NCI-H526 treated with DMSO at 0.1 percent for 48 hours (cell line): ENCODE data around the gene SEMA3E.
"Not testable (repeated sequence)": the region's sequence is repeated elsewhere in the genome, so short reads cannot be mapped to it uniquely, and the experiment has no call there.

ENCODE experiments used
- DNase-seq: peaks from one replicate; lab custom pipeline; 2025; lab: John Stamatoyannopoulos, UW

Gene SEMA3E

DNA sequence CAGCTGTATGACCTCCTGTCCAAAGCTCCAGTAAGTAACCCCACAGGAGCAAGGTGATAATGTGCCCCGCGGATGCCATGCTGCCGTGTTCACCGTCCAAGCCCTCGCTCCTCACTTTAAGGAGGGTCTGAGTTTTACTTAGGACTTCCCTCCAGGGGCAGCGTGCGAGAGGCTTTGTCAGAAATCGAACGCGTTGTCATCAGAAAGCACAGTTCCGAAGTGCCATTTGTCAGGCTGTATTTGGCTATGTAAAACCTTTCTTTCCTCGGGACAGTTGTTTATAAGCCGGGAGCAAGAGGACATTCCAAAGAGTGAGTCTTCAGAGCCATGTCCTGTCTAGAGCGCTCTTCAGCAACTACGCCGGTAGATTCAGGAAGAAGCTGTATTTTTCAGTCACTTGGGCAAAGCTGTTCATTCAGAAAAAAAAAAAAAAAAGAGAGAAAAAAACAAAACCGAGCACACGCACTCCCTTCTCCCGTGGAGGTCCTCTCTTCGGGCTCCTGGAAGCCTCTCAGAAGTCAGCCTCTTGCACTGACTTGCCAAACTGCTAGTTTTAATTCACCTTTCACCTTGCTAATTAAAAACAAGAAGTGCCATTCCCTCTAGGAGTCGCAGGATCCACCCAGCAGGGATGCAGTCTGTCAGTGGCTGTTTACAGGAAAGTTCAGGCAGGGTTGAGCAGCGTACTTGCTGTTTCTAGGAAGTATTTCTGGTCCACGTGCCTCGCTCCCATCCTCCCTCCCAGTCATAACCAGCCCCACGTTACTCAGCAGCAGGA, at the start of gene SEMA3E:
Gene SEMA3E, minus strand, starts transcription at position 676 of the 778 bp plus-strand sequence.
- no peak for DNase-seq

DNA sequence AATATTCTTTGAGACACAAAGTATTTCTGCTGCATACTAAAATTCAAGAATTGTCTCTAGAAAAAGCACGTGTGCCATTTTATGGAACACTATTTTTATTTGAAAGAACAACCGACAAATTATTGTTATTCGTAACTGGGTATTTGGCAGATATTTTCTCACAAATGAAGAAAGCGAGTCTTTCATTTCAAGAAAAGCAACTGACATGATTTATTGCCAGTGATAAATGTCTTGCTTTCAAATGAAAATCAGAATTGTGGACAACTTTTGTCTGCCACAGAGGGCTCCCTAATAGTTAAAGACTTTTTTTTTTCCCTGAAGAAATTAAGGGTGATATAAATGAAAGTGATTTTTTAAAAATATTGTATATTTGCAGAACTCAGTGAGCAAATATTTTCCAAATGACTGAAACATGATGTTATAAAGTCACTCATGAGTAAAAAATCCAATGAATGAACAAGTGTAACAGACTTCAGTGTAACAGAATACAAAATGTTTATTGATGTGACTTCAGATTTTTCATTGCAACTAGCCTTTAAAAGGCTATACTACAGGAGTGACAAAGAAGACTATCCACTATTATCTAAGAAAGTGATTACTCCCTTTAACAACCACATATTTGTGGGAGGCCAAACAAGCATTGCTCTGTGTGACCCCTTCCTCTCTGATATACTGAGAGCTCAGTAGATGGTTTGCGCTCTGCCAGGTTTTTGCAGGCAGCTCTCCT, 49.0 kb upstream of the SEMA3E start:
- DNase-seq = no peak

DNA sequence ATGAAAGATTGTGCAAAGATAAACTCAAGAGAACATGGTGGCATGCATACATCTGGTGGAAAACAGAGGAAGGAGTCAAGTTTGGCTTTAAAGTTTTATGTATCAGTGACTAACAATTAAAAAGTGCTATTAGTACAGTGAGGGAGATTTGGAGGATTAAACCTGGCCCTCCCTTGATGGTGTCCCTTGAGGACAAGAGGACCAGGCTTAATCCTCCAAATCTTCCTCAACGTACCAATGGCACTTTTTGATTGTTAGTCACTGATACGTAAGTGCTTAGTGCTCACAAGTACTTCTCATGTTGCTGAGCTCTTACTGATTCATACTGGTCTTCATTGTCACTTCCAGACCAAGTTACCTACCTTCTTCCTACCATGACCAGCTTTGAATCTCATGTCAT, 47.2 kb upstream of the SEMA3E start:
- no peak for DNase-seq

DNA sequence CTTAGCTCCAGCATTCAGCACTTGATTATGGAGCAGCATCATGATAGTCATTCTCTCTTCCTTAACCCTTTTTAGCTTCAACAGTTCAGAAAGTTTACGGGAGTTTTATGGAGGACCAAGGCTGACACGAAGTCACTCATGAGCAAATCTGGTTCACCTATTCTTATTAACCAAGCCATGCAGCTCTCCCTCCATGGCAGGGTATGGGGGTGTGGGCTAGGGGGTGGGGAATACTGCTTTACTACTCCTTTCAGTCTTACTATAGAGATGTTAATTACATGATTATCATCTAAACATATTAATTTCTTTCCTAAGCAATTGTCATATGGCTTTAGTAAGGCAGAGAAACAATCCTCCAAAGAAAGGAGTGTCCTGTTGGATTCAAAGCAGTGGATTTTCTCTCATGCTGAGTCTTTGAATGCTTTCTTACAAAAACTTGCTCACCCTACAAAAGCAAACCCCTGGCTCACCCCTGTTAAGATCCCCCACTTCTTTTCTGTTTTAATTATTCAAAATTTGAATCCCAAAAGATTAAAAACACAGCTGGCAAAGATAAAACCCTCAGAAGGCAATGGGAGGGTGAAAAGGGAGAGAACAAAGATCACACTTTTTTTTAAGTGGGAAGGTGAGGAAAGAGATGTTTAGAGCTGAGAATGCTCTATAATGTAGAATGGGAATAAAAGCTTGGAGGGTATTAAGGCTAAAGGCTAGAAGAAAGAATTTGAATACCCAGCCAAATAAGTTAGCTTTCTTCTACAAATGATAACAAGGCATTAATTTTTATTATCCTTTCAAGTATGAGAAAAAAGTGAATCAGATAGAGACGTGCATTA, 46.4 kb upstream of the SEMA3E start:
- DNase-seq = no peak

DNA sequence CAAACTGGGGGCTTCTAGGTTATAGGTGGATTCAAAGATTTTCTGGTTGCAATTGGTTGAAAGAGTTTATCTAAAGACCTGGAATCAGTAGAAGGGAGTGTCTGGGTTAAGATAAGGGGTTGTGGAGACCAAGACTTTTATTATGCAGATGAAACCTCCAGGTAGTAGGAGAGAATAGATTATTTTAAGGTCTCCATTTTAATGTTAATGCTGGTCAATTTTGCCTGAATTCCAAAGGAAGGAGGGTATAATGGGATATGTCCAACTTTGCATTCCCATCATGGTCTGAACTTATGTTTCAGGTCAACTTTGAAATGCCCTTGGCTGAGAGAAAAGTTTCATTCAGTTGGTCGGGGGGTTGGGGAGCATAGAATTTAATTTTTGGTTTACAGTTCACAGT, 44.3 kb upstream of the SEMA3E start:
- DNase-seq = no peak

DNA sequence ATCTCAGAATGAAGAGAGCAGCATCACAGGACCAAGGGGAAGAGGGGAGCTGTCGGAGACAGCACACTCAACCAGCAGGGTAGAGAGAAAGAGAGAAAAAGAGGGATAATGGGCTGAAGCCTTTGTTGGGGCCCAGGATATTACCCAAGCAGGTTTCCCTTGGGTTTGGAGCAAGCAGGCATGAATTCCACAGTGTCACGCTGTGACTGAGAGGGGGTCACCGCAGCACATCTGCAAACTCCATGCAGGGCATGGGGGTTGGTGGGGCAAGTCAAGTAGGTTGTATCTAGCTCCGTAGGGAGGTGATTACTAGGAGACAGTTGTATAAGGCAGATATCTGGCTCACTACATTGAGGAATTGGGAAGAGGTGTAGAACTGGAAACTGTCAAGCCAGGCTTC, 42.2 kb upstream of the SEMA3E start:
- DNase-seq = no peak

DNA sequence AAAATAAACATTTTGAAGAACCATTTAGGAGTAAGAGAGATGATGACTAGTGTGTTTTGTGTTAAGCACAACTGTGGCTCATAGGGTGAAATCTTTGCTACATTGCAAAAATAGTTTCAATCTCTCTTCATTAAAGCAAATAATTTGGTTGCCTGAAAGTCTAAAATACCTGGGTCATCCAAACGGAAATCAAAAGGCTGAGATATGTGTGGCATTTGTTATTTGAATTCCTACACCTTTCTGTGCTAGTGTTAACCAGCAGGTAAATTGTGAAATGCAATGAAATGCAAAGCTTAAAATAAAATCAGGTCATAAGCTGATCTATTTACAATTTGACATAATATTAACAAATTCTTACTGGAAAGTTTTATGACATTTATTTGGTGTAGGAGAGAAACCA, 40.9 kb upstream of the SEMA3E start:
- no peak for DNase-seq

DNA sequence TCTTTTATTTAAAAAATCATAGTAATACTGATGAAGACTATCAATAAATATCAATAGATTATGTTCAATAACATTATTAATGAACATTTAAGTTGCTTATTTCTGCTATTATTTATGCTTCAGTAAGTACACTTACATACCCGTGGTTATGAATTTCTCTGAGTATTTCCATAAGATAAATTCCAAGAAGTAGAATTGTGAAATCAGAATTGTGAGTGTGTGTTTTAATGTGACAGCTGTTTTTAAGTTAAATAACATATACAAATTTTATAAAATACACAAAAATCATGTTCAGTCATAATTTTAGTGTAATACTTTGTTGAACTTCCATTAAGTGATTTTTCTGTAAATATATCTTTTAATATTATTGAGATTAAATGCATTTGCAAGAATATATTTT, 37.5 kb upstream of the SEMA3E start:
- DNase-seq = no peak

DNA sequence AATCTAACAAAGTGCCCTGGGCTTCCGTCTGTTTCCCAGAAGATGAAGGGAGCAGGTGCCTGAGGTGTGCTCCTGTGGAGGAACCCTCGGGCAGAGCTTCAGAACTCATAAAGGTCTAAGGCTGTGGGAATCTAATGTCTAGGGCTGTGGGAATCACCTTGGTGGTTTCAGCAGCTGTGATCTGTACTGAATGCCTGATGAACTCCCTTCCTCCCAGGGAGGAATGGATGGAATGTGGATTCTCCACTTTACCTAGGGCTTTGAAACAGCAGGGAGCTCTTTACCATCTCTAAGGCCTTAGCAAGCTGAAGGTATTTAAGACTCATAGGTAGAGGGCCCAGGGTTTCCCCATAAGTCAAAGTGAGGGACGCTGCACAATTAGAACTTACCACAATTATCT, 36.0 kb upstream of the SEMA3E start:
- DNase-seq = no peak

DNA sequence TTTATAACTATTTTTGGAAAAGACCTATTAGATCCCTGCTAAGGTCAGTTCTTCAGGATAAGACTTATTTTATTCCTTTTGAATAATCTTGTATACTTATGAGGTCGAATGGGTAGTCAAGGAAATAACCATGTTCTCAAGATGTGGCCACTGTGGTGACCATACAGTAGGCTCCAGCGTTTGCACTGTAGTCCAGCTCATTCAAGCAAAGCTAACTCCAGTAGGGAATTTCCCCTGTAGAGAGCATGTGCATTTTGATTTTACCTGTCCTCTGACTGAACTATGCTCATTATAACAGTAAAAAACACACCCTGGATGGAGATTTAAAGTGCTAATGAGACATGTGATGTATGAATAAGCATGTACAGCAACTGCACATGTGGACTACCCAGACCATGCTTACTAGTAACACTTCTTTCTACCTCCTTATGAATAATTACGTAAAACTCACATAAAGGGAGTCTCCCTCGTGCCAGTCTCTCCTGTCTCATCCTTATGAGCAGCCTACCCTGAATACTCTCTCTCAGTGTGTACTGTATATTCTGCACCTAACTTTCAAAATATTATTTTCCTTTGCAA, 32.4 kb upstream of the SEMA3E start:
- DNase-seq = no peak

DNA sequence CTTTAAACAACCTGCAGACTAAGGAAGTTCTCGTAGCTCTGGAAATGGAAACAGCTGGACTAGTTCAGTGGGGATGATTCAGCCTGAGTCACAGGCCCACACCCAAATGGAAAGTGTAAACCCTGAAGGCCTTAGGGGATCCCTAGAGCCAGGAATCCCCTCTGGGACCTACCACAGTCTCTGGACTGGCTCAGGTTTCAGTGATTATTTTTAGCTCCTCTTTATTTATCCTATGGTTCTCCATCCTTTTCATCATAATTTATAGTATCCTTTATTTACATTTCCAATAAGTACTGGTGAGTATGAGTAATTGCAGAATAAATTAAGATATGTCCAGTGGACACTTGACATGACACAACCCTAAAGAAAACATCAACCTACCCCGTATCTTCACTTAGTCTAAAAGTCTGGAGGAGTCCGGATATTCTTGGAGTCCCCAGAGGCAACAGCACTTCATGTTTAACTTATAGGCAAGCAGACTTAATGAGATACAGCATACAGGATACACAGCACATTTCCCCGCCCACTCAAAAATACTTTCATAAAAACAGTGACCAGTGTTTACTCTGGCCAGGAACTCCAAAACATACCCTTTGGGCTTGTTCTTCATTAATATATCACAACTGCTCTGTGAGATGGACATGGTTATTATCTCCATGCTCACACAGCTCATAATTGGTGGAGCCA, 28.4 kb upstream of the SEMA3E start:
- peak; percentile 68 for DNase-seq

DNA sequence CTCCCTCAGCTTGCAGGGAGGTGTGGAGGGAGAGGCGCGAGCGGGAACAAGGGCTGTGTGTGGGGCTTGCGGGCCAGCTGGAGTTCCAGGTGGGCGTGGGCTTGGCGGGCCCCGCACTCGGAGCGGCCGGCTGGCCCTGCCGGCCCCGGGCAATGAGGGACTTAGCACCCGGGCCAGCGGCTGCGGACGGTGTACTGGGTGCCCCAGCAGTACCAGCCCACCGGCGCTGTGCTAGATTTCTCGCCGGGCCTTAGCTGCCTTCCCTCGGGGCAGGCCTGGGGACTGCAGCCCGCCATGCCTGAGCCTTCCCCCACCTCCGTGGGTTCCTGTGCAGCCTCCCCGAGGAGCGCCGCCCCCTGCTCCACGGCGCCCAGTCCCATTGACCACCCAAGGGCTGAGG, 24.4 kb upstream of the SEMA3E start:
- DNase-seq = not testable (repeated sequence)

DNA sequence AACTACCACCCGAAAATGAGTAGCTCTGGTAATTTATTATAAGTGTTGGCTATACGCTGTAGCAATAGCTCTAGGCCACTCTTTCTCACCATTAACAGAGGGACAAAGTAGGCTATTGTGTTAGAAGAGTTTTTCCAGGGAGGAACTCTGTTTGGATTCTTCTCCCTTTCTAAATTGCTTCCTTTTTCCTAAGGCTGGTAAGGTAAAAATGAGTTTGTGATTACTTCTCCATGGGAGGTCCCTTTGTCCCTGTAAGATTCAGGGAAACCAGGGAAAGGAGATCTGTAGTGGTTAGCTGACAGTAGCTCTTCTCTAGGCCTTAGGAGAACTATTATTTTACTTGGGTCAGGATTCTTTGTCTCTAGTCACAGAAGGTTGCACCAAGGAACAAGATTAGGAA, 23.2 kb upstream of the SEMA3E start:
- no peak for DNase-seq

DNA sequence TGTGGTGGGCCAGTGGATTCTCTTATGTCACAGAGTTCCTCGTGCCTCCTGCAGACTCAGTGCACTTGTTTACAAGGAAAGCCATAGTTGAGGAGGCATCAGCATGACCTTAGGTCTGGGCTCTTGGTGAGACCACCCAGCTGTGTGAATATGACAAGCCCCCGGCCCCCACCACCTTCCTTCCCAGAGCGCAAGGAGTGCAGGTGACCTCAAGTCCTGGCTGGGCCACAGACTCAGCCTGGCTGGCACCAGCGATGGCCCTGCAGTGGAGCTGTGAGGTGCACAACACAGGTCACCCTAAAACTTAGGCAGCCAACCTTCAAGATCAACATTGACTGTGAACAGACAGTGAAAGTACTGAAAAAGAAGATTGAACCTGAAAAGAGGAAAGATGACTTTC, 14.2 kb upstream of the SEMA3E start:
- DNase-seq = no peak

DNA sequence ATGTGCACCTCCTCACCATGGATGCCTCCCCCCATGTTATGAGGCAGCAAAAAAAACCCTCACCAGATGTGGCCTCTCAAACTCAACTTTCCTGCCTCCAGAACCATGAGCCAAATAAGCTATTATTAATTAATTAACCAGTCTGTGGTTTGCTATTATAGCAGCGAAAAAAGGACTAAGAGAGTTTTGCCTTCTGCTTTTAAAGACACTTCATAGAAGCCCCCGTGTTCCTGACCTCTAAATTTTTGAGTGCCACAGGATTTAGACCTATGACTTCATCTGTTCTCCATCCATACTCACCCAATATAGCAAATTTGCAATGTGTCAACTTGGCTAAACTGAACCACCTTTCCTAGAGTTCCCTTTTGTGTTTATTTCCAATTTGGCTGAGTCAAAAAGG, 9.2 kb upstream of the SEMA3E start:
- no peak for DNase-seq

DNA sequence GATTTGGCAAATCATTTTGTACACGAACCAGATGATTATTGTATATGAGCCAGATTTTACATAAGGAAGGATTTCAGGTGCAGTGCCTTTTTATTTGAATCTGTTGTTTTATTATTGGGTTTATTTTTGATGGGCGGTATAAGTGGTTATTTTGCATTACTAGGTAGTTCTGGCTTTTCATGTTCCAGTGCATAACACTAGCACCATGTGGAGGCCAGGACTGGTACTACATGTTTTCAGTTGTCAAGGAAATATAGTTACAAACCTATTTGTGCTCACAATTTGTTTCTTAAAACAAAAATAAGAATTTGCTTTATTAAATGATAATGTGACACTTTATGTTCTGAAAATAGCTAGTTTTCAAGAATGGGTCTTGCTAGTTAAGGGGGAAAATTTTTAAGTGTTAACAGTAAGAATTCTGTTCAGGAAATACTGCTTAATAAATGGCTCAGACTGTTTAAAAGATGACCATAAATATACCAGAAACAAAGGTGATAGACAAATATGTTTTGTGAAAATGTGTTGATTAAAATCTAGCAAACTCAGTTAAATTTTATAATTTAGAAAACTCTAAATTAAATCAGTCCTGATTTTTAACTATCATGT, 7.1 kb upstream of the SEMA3E start:
- DNase-seq = peak; percentile 30

DNA sequence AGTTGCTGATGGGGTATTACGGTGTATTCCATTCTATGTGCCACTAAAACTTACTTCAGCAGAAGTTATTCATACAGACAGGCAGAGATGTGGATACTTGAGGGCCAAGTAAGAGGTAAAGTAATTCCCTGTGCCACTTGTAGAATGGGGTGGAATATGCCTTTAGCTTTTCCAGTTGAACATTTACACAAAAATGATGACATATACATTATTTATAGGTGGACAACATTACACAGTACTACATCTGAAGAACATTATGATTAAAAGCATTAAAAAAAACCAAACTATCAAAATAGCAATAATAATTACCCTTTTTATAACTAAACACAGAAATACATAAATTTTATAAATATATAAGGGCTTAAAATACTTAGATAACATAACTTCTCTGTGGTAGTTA, 3.5 kb upstream of the SEMA3E start:
- no peak for DNase-seq

DNA sequence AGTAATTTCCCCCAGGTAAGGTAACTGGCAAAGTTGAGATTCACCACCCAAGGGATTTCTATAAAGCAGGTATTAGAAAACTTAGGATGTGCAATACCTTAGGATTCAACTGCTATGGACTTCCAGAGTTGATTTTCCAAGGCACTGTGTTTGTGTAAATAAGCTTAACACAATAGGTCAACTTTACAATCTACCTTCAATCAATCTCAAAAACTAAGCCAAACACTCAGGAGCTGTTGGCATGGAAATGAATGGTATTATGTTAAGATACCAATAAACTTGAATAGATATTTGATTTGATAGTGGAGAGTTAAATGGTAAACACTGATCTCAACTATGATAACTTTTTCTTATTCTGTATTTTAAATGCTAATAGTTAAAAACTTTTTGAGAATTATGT, 762 bp upstream of the SEMA3E start:
- DNase-seq = no peak

DNA sequence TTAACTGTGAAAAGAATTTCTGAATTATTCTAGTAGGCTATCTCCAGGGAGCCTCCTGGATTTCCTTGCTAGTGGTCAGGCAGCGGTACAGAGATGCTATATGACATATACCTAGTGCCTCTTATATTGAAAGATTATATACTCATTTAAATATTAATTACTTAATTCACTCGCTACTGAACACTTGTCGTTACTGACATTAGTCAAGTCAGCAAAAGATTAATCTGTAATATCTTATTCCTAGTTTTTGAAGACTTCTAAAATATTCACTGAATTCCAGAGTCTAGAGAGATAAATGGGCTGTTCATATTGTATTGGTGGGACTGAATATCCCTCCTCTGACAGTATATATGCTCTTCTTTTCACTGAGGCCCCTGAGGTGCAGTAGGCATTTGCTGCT, 2.9 kb downstream of the SEMA3E start:
- DNase-seq = no peak

DNA sequence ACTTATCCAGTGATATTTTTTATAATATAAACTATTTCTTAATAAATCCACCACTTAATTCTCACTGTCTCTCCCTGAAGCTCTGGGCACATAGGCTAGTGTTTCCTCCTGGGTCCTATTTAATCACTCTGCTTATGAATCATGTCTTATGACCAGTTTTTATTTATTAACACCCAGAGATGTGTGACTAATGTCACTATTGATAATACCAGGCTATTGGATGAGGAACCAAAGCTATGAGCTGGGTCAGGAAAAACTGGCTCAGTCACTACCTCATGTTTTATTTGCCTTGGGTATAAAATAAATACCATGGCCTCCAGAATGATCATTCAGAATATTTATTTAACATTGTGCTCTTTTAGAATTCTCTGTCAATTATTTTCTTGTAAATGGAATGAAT, 5.2 kb downstream of the SEMA3E start:
- peak; percentile 63 for DNase-seq

DNA sequence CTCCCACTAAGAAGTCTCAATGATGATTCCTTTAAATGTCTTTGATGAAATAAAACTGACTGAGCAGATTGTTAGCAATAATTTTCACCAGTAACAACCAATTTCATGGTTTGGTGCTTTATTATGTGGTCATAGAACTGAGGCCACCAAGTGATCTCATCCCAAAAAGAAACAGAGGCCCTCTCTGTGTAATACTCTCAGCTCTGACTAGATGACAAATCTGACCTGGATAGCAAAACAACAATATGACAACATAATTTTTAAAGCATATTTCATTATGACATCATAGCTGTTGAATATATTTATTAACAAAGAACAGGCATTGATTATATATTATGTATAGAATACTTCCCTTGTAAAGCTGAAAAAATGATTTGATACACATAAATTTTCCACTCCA, 5.9 kb downstream of the SEMA3E start:
- DNase-seq = no peak
